ENCODE data around the gene CPT2. TPM values are rescaled to one million over a fixed set of nuclear protein-coding genes. Genes with fewer than 3 reads are reported as not detected.

Gene CPT2
- total RNA-seq, 1 experiment from 2014 or later = 16.6 TPM

DNA sequence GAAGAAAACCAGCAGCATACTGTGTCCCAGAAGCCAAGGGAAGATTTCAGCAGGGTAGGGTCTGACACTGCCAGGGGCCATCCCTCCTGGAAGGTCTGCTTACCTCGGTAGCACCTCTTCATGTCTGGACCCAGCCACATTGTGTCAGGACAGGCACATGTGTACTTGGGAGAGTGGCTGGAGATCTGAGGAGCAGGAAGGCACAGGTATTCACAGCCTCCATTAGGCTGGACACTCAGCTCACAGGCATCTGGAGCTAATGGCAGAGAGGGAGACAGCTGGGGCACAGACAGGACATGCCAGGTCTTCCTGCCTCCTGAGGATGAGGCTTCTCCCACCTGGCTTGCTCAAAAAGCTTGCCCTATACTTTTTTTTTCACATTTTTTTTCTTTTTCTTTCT, 61.6 kb downstream of the CPT2 start:
- no peak for DNase-seq (ENCODE audit: extremely low read depth, low read depth)

DNA sequence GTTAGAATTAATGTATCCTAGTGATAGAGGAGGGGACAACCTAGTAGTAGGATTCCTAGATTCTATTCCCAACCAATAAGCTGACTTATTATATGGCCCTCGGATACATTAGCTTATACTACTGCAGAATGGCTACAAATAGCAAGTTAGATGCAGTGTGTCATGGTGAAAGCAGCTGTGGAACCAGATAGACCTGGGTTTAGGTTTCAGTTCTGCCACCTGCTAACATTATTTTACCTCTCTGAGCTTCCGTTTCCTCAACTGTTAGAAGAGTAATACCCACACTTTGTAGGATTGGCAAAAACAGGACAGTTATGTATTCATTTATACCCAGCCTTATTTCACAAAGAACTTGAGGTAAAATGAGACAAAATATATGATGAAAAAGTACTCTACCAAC, 63.3 kb downstream of the CPT2 start:
- DNase-seq (ENCODE audit: extremely low read depth, low read depth) = no peak

DNA sequence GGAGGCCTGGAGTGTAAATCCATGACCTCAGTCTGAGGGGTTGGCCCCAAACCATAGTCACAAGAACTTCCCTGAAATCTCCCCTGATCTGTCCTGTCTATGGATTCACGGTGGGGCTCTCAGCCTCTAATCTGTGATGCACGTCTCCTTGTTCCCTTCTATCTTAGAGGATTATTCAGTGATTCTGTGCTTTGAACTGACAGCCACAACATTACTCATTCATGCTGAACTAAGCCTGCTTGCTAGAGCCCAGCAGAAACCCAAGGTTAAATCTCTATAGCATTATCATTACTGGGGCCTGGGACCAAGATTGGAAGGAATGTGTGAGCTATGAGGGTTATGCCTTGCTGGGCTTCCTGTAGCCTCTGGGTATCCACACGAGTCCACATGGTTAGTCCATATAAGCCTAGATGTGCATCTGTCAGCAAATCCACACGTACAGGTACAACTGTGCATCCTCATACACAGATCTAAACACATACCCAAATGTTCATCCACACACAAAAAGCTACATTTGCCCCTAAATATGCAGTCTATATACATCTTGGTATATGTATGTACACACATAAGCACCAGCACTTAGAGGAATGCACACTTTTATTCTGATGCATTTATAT, 64.1 kb downstream of the CPT2 start:
- no peak for DNase-seq (ENCODE audit: extremely low read depth, low read depth)

DNA sequence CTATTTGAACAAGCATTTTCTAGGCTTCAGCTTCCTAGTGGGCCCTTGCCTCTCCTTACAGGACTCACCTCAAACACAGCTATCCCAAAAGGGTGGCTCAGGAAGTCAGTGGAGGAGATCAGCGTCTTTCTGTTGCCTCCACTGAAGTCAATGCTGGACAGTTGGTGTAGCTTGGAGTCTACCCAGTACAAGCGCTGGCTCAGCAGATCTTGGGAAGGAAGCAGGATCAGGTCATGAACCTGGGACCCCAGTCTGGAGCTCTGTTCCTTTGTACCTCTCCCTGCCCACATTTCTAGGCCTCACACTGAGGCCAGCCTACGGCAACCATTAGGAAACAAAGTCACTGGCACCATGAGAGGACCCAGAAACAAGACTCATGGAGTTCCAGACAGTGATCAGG, 65.4 kb downstream of the CPT2 start:
- no peak for DNase-seq (ENCODE audit: extremely low read depth, low read depth)

Other genes with a start within 250 kb of the CPT2 start
- gene PODN, start 134.6 kb upstream of the CPT2 start, total RNA-seq (2014; rRNA removed; shearing (Covaris generic)) = not detected in 2 replicates
- gene SLC1A7, start 54.2 kb upstream of the CPT2 start, total RNA-seq (2014; rRNA removed; shearing (Covaris generic)) = not detected in 2 replicates
- gene CZIB, start 23.8 kb downstream of the CPT2 start, total RNA-seq (2014; rRNA removed; shearing (Covaris generic)) = 48.5 and 53.5 TPM in 2 replicates
- gene MAGOH, start 41.7 kb downstream of the CPT2 start, total RNA-seq (2014; rRNA removed; shearing (Covaris generic)) = 57.6 and 78.6 TPM in 2 replicates
- gene LRP8, start 131.2 kb downstream of the CPT2 start, total RNA-seq (2014; rRNA removed; shearing (Covaris generic)) = 52.6 and 73.1 TPM in 2 replicates